GM19395 (cell line): ENCODE data around the gene ASB1.
A peak's percentile ranks its signal among the peaks of the same experiment; 100 is the strongest.

Experiments
- ATAC-seq: cut with Tn5 transposase; IDR thresholded peaks from one replicate; pipeline ENCODE4 v1.9.1; 2021; ENCODE audit warnings: mild to moderate bottlenecking, moderate library complexity; ENCODE audit not compliant: unreplicated experiment

Gene ASB1

GRCh38 chr2:238422285-238422684 lies 4.4 kb upstream of the ASB1 start:
- ATAC-seq = no peak

- no peak for ATAC-seq
Measured at GRCh38 chr2:238422940-238423339, 3.8 kb upstream of the ASB1 start.

GRCh38 chr2:238423561-238424312 lies 3.0 kb upstream of the ASB1 start:
- no peak for ATAC-seq

GRCh38 chr2:238424313-238424700 lies 2.4 kb upstream of the ASB1 start:
- ATAC-seq = no peak

GRCh38 chr2:238425505-238425978 lies 1.2 kb upstream of the ASB1 start:
- ATAC-seq = no peak

- ATAC-seq = peak; percentile 40
Measured at GRCh38 chr2:238425979-238426567, 654 bp upstream of the ASB1 start.

GRCh38 chr2:238427435-238428162 lies 872 bp downstream of the ASB1 start:
- ATAC-seq = peak; percentile 26

GRCh38 chr2:238428866-238429265 lies 2.1 kb downstream of the ASB1 start:
- no peak for ATAC-seq

- ATAC-seq = no peak
Measured at GRCh38 chr2:238430781-238431180, 4.1 kb downstream of the ASB1 start.

GRCh38 chr2:238431456-238431855 lies 4.7 kb downstream of the ASB1 start:
- no peak for ATAC-seq

- no peak for ATAC-seq
Measured at GRCh38 chr2:238433300-238433915, 6.7 kb downstream of the ASB1 start.

- ATAC-seq = no peak
Measured at GRCh38 chr2:238433941-238434845, 7.5 kb downstream of the ASB1 start.

GRCh38 chr2:238434846-238435751 lies 8.4 kb downstream of the ASB1 start:
- no peak for ATAC-seq

GRCh38 chr2:238435752-238436096 lies 9.0 kb downstream of the ASB1 start:
- ATAC-seq = no peak

GRCh38 chr2:238438856-238439849 lies 12.4 kb downstream of the ASB1 start:
- ATAC-seq = no peak

- ATAC-seq = no peak
Measured at GRCh38 chr2:238439917-238440316, 13.2 kb downstream of the ASB1 start.

- ATAC-seq = no peak
Measured at GRCh38 chr2:238440331-238440730, 13.6 kb downstream of the ASB1 start.

GRCh38 chr2:238440767-238441166 lies 14.0 kb downstream of the ASB1 start:
- no peak for ATAC-seq
